Gastroesophageal sphincter (tissue), 4 donors: ENCODE data around the gene MAB21L2. TPM values are rescaled to one million over a fixed set of nuclear protein-coding genes. Genes with fewer than 3 reads are reported as not detected.
"Not testable (repeated sequence)": the region's sequence is repeated elsewhere in the genome, so short reads cannot be mapped to it uniquely, and the experiment has no call there.

Source experiments
- ATAC-seq: fragments of 150-250 bp; one replicate; pipeline ENCODE4 v1.9.1; 2016; ENCODE audit warnings: mild to moderate bottlenecking, moderate library complexity
- H3K27ac ChIP-seq, 4 donors: fragments of 200-600 bp; sonication (generic) in 3 of 4; 1 replicate in 3 of 4; 2 replicates in 1 of 4; pipeline ENCODE4 v1.5.1; 2016 to 2019
- H3K27me3 ChIP-seq: fragments of 200-600 bp; sonication (generic); one replicate; pipeline ENCODE4 v1.5.1; 2019
- H3K36me3 ChIP-seq, 2 donors: fragments of 200-600 bp; sonication (generic); one replicate each; pipeline ENCODE4 v1.5.1; 2019; ENCODE audit warnings: control low read depth in 1 of 2
- H3K4me1 ChIP-seq, 3 donors: fragments of 200-600 bp; sonication (generic); 1 replicate in 2 of 3; 2 replicates in 1 of 3; pipeline ENCODE4 v1.5.1; 2016 to 2019; ENCODE audit warnings: control low read depth in 2 of 3
- H3K4me3 ChIP-seq, 2 donors: fragments of 200-600 bp; sonication (generic); one replicate each; pipeline ENCODE4 v1.5.1; 2019; ENCODE audit warnings: mild to moderate bottlenecking in 1 of 2, moderate library complexity in 1 of 2
- H3K9me3 ChIP-seq, 3 donors: fragments of 200-600 bp; sonication (generic); one replicate each; pipeline ENCODE4 v1.5.1; 2017 to 2019; ENCODE audit warnings: control low read depth in 2 of 3
- EP300 ChIP-seq: sonication (generic); formaldehyde crosslinking; IDR thresholded peaks from one replicate; pipeline ENCODE4 v1.6.1; 2017; ENCODE audit warnings: antibody characterized with exemption, mild to moderate bottlenecking
- POLR2A ChIP-seq, 2 donors: fragments of 450-650 bp; IDR thresholded peaks; one replicate each; pipeline ENCODE4 v1.6.1; 2017; ENCODE audit warnings: antibody characterized with exemption in 2 of 2, mild to moderate bottlenecking in 2 of 2, moderate library complexity in 1 of 2
- POLR2AphosphoS5 ChIP-seq: sonication (generic); formaldehyde crosslinking; IDR thresholded peaks from one replicate; pipeline ENCODE4 v1.6.1; 2017; ENCODE audit warnings: antibody characterized with exemption
- WGBS, 2 donors: methylation state at CpG; one replicate each; pipeline ENCODE4 v1.1.5; 2018; ENCODE audit warnings: low coverage in 1 of 2; 5-methylcytosine and 5-hydroxymethylcytosine counted together
- total RNA-seq, 4 donors: library from RNA; depleted of rRNA; stranded (reverse); fragments of >200 nt; gene quantifications; one replicate each; pipeline ENCODE4 v1.1.0, GENCODE V29; 2016
- TF ChIP-seq, protein P1 (sequence below), 4 experiments: fragments of 200-600 bp in 2 of 4; fragments of 450-650 bp in 2 of 4; sonication (generic) in 1 of 4; IDR thresholded peaks; one replicate each; pipeline ENCODE4 v1.5.1; 2017 to 2019; ENCODE audit warnings: antibody characterized with exemption in 4 of 4, mild to moderate bottlenecking in 2 of 4, moderate library complexity in 2 of 4

MAB21L2 gene
- total RNA-seq, 4 donors from 2014 or later, result 0.31 to 2.6 (median 0.68) TPM

GRCh38 chr4:150561143-150561737, 20.7 kb upstream of the MAB21L2 start:
- no peak for ATAC-seq
- WGBS, 2 donors, result 90 to 94% methylated on average over 2 of the region's 2 CpGs
- no peak overlapping the region for H3K4me3 ChIP-seq

GRCh38 chr4:150562250-150562649, 19.7 kb upstream of the MAB21L2 start:
- TF ChIP-seq, protein P1, sequence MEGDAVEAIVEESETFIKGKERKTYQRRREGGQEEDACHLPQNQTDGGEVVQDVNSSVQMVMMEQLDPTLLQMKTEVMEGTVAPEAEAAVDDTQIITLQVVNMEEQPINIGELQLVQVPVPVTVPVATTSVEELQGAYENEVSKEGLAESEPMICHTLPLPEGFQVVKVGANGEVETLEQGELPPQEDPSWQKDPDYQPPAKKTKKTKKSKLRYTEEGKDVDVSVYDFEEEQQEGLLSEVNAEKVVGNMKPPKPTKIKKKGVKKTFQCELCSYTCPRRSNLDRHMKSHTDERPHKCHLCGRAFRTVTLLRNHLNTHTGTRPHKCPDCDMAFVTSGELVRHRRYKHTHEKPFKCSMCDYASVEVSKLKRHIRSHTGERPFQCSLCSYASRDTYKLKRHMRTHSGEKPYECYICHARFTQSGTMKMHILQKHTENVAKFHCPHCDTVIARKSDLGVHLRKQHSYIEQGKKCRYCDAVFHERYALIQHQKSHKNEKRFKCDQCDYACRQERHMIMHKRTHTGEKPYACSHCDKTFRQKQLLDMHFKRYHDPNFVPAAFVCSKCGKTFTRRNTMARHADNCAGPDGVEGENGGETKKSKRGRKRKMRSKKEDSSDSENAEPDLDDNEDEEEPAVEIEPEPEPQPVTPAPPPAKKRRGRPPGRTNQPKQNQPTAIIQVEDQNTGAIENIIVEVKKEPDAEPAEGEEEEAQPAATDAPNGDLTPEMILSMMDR (IDR thresholded peaks at IDR 0.05), result no peak
- TF ChIP-seq EP300 (no peak), POLR2AphosphoS5 (no peak), POLR2A (IDR thresholded peaks at IDR 0.05) (no peak)
- no peaks in the 10 kb centered on the region for H3K36me3 ChIP-seq
- H3K27ac ChIP-seq, result no peak overlapping the region
- 88 to 92% methylated on average over 2 of the region's 2 CpGs for whole genome bisulfite sequencing, 2 donors
- H3K9me3 ChIP-seq, result peaks cover 0 to 3% (median 0%) of the 10 kb centered on the region in 3 donors
- H3K4me3 ChIP-seq, result no peak overlapping the region
- H3K4me1 ChIP-seq, result no peaks in the 10 kb centered on the region
- H3K27me3 ChIP-seq, result no peaks in the 10 kb centered on the region
- ATAC-seq, result no peak

More at GRCh38 chr4:150561143-150561737, 20.7 kb upstream of the MAB21L2 start:
- Histone ChIP-seq H3K36me3 (no peaks in the 10 kb centered on the region), H3K9me3 (peaks cover 0 to 3% (median 0%) of the 10 kb centered on the region in 3 donors), H3K27ac (no peak overlapping the region), H3K4me1 (no peaks in the 10 kb centered on the region), H3K27me3 (no peaks in the 10 kb centered on the region)
- TF ChIP-seq POLR2AphosphoS5, result no peak
- no peak for TF ChIP-seq EP300
- TF ChIP-seq POLR2A (IDR thresholded peaks at IDR 0.05), result no peak
- TF ChIP-seq, protein P1 (IDR thresholded peaks at IDR 0.05), result no peak

- Histone ChIP-seq H3K9me3 (peaks cover 0 to 3% (median 0%) of the 10 kb centered on the region in 3 donors), H3K4me3 (no peak overlapping the region), H3K27me3 (no peaks in the 10 kb centered on the region), H3K27ac (no peak overlapping the region), H3K4me1 (no peaks in the 10 kb centered on the region), H3K36me3 (no peaks in the 10 kb centered on the region)
- no peak for ATAC-seq
- TF ChIP-seq POLR2AphosphoS5 (no peak), EP300 (no peak)
Measured at GRCh38 chr4:150562751-150563150, 19.2 kb upstream of the MAB21L2 start.

GRCh38 chr4:150564967-150565366, 17.0 kb upstream of the MAB21L2 start:
- H3K9me3 ChIP-seq, H3K27ac ChIP-seq, ATAC-seq, H3K27me3 ChIP-seq, H3K36me3 ChIP-seq, H3K4me1 ChIP-seq, H3K4me3 ChIP-seq: not testable (repeated sequence)
- WGBS, 2 donors, result 100% methylated on average over 2 of the region's 2 CpGs

DNA sequence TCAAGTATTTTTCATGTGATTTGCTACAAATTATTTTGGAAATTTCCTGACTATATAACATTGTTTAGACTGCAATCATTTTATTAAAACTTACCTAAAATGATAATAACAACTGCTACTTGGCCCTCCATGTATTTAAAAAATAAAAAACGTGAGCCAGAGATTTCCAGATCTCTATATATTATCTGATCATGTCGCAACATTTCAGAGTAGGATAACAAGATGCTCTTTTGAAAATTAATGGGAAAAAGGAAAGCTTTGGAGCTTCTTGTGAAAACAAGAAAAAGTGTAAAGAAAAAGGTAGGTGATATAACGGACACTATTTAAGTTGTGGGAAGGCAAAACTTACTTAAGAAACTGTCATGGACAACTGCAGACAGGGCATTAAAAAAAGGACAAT, 14.9 kb upstream of the MAB21L2 start:
- TF ChIP-seq EP300 (no peak), POLR2A (IDR thresholded peaks at IDR 0.05) (no peak)
- H3K27me3 ChIP-seq, result no peaks in the 10 kb centered on the region
- H3K4me3 ChIP-seq, result no peak overlapping the region
- no peaks in the 10 kb centered on the region for H3K4me1 ChIP-seq
- H3K36me3 ChIP-seq, result no peaks in the 10 kb centered on the region
- WGBS, 2 donors, result 88 to 90% methylated on average over 2 to 3 of the region's 3 CpGs
- ATAC-seq, result no peak
- no peak overlapping the region for H3K27ac ChIP-seq
- H3K9me3 ChIP-seq, result peaks cover 0 to 3% (median 0%) of the 10 kb centered on the region in 3 donors

- WGBS, 2 donors, result 84 to 89% methylated on average over 5 of the region's 5 CpGs
- no peak overlapping the region for H3K27ac ChIP-seq
- peaks cover 0 to 3% (median 0%) of the 10 kb centered on the region in 3 donors for H3K9me3 ChIP-seq
- no peaks in the 10 kb centered on the region for H3K36me3 ChIP-seq
- H3K27me3 ChIP-seq, result no peaks in the 10 kb centered on the region
- H3K4me1 ChIP-seq, result no peaks in the 10 kb centered on the region
- TF ChIP-seq EP300 (no peak), POLR2AphosphoS5 (no peak), POLR2A (IDR thresholded peaks at IDR 0.05) (no peak)
- TF ChIP-seq, protein P1 (IDR thresholded peaks at IDR 0.05), result no peak
- no peak for ATAC-seq
- no peak overlapping the region for H3K4me3 ChIP-seq
Measured at GRCh38 chr4:150569384-150569987, 12.5 kb upstream of the MAB21L2 start.
